ENCODE results near the gene CDY2A.
"Not testable (repeated sequence)": the region's sequence is repeated elsewhere in the genome, so short reads cannot be mapped to it uniquely, and the experiment has no call there.

Gene CDY2A, protein sequence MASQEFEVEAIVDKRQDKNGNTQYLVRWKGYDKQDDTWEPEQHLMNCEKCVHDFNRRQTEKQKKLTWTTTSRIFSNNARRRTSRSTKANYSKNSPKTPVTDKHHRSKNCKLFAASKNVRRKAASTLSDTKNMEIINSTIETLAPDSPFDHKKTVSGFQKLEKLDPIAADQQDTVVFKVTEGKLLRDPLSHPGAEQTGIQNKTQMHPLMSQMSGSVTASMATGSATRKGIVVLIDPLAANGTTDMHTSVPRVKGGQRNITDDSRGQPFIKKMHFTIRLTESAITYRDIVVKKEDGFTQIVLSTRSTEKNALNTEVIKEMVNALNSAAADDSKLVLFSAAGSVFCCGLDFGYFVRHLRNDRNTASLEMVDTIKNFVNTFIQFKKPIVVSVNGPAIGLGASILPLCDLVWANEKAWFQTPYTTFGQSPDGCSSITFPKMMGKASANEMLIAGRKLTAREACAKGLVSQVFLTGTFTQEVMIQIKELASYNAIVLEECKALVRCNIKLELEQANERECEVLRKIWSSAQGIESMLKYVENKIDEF

DNA sequence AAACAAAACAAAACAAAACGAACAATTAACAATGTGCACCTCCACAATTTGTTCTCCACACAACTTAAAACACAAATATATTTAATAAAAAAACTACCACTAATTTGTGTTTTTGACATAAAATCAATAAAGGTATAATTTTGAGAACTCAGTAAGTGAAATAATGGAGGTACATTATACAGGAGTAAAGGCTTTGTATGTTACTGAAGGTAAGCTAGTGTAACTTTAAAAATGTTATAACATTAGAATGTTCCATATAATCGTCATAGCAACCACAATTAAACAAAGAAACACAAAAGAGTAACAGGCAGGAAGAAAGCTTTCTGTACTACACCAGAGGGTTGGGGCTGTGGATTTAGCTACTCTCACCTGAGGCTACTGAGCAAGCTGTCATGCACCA lies at the start of gene CDY2A:
TSS of gene CDY2A (plus strand) at position 301 of the 400 bp plus-strand sequence. CDS start 328 bp downstream, outside the sequence.
- not testable (repeated sequence) for DNase-seq

DNA sequence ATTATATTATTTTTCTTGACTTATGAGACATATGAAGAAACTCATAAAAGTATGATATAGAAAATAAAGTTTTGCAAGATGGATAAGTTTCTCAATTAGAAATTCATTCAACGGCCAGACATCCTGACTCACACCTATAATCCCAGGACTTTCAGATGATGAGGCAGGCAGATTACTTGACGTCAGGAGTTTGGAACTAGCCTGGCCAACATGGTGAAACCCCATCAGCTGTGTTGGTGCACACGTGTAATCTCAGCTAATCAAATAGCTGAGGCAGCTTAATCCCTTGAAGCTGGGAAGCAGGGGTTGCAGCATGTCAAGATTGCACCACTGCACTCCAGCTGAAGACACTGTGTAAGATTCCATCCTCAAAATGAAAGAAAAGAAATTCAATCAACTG lies 28.0 kb upstream of the CDY2A start:
- DNase-seq: not testable (repeated sequence)

DNA sequence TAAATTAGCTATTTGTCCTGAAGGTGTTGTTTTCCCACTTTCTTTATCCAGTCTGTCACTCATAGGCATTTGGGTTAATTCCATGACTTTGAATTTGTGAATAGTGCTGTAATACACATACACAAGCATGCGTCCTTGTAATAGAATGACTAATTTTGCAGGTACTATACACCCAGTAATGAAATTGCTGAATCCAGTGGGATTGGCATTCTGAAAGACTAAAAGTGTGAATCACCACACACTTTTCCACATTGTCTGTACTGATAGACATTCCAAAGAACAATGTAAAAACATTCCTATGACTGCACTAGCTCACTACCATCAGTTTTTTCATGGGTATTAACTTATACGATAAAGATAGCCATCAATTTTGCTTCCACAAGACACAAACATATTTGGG lies 27.3 kb upstream of the CDY2A start:
- not testable (repeated sequence) for DNase-seq

DNA sequence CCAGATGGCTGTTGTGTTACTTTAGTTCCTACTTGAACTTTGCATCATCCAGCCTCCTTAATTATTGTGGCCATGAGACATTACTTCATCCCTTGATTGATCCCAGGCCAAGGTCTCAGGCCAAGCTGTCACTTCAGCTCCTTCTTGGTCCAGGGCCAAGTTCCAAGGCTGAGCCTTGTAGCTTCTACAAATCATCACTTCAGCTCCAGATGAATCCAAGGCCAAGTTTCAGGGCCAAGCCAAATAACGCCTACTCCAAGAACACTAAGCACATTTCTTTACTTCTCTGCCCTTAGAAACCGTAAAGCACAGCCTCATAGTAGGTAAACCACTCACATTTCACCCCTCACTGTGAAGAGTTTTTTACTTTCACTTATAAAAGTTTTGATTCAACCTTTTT lies 1.7 kb upstream of the CDY2A start:
- not testable (repeated sequence) for DNase-seq

DNA sequence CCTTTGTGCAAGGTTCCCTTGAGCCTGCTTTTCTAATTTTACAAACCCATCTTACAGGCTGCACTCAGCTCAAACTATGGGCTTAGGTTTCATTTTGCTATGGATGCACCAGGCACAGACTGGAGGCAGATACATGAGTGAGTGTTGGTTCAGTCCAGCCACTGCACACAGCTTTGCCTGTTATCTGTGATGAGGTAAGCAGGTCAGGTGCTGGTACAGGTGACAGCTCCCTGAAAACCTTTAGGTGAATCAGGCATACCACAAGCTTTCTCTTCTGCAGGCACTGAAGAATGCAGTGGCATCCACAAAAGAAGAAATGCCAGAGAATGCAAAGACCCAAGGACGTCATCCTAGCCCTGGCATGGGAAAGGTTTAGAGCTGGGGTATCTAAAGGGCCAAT lies 3.3 kb downstream of the CDY2A start:
- DNase-seq: not testable (repeated sequence)

DNA sequence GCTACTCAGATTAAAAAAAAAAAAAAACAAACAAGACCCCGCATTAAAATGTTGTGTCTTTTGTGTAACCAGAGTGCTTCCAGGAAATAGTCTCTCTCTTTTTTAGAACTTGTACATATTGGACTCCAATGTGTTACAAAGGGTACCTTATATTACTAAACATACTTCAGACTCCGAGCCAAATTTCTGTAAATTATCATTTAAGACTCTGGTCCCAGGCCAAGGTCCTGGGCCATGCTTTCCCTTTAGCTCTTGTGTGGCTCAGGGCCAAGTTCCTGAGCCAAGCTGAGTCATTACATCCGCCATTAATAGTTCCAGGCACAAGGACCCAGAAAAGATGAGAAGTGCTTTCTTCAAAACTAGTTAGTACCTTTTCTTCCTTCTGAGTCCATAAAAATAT lies 4.6 kb downstream of the CDY2A start:
- DNase-seq: not testable (repeated sequence)

DNA sequence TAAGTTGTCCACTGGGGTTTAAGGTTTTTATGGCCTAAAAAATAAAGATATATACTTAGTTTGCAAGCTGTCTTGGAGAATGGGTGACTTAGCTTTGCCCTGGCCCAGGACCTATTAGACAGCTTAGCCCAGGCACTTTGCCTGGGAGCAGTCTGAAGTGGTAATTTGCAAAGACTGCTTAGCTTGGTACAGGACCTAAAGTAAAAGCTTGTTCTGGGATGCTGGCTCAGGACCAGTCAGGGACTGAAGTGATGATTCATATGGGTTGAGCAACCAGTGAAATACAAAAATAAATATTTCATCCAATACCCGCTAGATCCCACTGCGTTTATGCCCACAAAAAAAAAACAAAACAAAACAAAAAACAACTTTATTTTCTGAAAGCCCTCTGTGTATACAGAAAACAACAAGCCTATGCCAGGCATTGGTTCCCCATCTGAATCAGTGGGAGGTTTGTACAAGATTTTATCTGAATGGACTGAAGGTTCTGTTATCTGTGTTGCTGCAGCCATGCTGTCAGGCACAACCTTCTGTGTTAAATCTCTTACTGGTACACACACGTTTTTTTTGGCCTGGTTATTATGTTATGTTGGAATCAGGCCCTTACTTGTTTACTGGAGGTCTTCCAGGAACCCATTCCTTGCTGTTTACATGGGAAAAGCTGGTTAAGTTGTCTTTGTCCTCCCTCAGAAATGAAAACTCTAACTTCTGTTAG lies 8.7 kb downstream of the CDY2A start:
- not testable (repeated sequence) for DNase-seq

DNA sequence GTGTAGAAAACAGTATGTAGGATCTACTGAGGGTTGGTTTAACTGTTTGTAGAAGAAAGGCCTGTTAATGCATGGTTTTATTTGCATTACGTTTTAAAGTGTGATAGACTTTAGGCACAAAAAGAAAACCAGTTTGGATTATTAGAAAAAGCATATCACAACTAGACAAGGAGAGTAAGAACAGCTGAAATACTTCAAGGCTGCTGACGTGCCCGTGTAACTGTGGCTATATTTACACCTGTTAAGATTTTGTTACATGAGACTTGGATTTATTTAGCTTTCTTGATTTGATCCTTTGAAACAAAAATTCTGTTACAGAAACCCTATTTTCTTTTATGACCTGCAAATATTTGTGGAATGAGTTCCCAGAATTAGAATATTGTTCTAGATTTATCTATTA lies 9.3 kb downstream of the CDY2A start:
- DNase-seq: not testable (repeated sequence)

DNA sequence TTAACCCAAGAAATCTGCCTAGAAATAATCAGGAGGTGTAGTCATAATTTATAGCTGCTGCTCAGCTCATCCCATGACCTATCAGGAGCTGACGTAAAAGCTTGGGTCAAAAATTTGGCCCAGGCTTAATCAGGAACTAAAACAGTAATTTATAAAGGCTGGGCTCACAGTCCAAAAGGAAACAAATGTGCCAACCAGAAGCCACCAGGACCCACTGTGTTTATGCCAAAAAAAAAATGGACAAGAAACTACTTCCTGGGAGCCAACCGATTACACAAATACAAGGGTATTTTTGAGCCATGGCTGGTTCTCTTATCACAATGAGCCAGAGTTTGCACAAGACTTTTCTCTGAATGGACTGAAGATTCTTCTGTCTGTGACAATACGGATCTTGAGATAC lies 19.4 kb downstream of the CDY2A start:
- DNase-seq: not testable (repeated sequence)

DNA sequence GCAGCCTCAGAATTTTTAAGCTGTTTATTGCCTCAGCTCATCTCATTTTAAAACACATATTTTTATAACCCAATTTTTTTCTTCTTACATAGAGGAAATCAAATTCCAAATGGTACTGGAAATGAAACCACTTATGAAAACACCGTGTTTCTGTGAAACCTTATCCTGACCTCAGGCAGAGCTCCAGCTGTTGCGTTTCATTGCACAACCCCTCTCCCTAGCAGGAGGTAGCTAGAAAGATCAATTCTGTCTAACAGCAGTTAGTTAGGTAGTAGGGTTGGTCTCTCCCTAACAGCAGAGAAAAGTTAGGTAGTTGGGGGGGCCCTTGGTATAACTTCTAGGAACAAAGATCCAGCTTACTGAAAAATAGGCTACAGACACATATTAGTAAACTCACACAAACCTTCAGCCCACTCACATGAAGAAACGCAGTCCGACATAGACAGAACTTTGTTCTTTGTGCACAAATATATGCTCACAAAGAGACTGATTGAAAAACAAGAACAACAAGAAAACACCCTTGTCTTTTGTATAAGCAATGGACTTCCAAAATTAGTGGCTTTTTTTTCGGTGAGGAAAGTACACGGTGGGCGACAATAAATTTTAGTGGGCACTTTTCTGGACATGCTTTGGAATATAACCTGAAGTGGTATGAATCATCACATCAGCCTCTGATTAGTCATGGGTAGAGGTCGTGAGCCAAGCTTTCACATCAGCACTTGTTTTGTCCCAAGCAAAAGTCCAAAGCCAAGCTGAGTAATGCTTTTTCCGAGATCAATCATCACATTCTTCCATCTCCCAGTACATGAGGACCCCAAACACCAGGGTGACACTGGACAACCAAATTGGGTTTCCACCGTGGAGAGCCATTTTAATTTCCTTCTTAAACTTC lies 22.8 kb downstream of the CDY2A start:
- not testable (repeated sequence) for DNase-seq

DNA sequence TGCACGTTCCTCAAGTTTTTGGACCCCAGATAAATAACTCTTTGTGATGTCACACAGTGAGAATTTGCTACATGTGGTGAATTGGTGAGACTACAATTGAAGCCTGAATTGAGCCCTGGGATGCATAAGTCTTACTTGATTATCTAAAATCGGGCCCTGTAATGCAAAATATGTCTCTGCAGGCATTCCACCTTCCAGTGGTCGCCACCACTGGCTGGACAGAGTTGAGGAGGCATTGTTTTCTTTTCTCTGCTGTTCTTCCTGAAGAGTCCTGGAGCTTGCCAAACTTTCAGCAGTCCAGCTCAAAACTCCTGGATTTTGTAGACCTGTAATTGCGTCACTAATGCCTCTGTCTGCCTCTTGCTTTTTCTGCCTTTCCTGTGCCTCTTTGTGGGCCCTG lies 23.5 kb downstream of the CDY2A start:
- not testable (repeated sequence) for DNase-seq

DNA sequence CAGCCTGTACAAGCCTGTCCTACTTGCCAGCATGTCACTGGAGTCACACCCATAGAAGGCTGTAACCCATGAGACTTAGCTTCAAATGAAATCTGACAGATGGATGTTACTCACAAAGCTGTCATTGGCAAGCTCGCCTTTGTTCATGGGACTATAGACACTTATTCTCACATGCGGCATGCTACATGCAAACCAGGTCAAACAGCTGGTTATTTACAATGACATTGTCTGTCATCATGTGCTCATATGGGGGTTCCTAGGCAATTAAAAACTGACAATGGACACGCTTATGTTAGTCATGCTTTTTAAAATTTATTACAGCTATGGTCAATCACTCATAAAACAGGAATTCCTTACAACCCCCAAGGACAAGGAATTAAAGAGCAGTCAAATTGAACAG lies 30.9 kb downstream of the CDY2A start:
- not testable (repeated sequence) for DNase-seq

DNA sequence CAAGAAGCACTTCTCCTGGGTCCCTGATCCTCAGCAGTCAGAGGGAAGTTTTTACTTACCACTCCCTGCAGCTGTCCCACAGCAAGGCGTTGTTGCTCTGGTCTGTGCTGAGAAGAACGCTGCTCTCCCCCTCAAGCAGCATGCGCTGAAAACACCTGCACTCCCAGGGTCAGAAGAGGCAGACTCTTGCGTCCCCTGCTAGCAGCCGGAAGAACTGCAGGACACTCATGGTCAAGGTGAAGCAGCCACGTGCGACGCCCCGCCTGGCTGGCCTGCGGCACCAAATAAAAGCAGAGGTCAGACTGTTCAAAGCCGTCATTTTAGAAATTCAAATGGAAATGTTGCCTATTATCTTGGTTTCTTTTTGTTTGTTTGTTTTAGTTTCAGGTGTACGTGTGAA lies 47.9 kb downstream of the CDY2A start:
- DNase-seq: not testable (repeated sequence)

Data from cortex of kidney (tissue), 1 donor.